Measurements from ENCODE around the gene MCOLN1. TPM values are rescaled to one million over a fixed set of nuclear protein-coding genes. Genes with fewer than 3 reads are reported as not detected.

MCOLN1 gene
- total and polyA plus RNA-seq, 9 of the 15 experiments (the other 6 are each of a cell fraction or from before 2014, with no cell fraction given): 0.25 to 15.4 (median 7.1) TPM

DNA sequence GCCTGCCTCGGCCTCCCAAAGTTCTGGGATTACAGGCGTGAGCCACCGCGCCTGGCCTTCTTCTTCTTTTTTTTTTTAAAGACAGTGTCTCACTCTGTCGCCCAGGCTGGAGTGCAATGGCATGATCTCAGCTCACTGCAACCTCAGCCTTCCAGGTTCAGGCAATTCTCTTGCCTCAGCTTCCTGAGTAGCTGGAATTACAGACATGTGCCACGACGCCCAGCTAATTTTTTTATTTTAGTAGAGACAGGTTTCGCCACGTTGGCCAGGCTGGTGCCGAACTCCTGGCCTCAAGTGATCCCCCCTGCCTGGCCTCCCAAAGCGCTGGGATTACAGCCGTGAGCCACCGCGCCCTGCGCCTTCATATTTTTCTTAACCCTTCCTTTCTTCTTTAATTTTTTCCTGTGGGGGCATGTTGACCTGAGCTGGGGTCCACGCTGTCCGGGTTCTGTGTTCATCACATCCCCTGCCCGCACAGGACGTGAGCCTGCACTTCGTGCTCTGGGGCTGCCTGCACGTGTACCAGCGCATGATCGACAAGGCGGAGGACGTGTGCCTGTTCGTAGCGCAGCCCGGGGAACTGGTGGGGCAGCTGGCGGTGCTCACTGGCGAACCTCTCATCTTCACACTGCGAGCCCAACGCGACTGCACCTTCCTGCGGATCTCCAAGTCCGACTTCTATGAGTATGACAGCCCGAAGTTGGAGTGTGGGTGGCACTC lies 27.2 kb downstream of the MCOLN1 start:
- intact Hi-C loops (cut with micrococcal nuclease) (no loop called here), in situ Hi-C loops (cut with MboI) (no loop called here)
- BruUV-seq (replicated peaks): no TSS peak
- no peak overlapping the region for H3K27ac ChIP-seq (ENCODE audit: extremely low read depth, low read depth, low read length)
- no peak for DNase-seq (ENCODE audit: extremely low read depth in 1 of 4, low spot score in 3 of 4)
- ChIA-PET CTCF (ENCODE audit: low intra/inter-chr PET ratio) (no interaction called here), POLR2A (no interaction called here)
- H3K4me1 ChIP-seq (replicated peaks in 1 of 2; ENCODE audit: control insufficient read depth in 2 of 2, insufficient read depth in 2 of 2, low read length in 2 of 2): peaks cover 2 to 30% of the 10 kb centered on the region in 2 experiments; a peak in 3 of 5 replicates
- H3K27me3 ChIP-seq (ENCODE audit: control insufficient read depth in 2 of 2, insufficient read depth in 2 of 2, low read length in 2 of 2): no peaks in the 10 kb centered on the region
- no peak overlapping the region for H3K4me2 ChIP-seq (ENCODE audit: insufficient read depth, low read length)
- no peaks in the 10 kb centered on the region for H3K36me3 ChIP-seq (ENCODE audit: control insufficient read depth, insufficient read depth, low read length)
- no peak for ATAC-seq
- FAIRE-seq: no peak
- no peak overlapping the region for H2AFZ ChIP-seq (ENCODE audit: low read depth, low read length)
- no peaks in the 10 kb centered on the region for H4K20me1 ChIP-seq (replicated peaks; ENCODE audit: control insufficient read depth, insufficient read depth, low read length)
- H3K4me3 ChIP-seq: no peak overlapping the region
- no peaks in the 10 kb centered on the region for H3K79me2 ChIP-seq (ENCODE audit: control insufficient read depth, insufficient read depth, low read length)
- 0 out of 2 replicates have a peak, but pooled peaks cover 3% of the 10 kb centered on the region for H3K9me3 ChIP-seq (replicated peaks; ENCODE audit: control insufficient read depth, insufficient read depth, low read depth, low read length)
- WGBS (ENCODE audit: insufficient coverage, low coverage, missing lambda C conversion rate): 92% methylated on average over 28 of the region's 36 CpGs
- no peak overlapping the region for H3K9ac ChIP-seq (ENCODE audit: insufficient read depth in 1 of 2, low read depth in 2 of 2, low read length in 2 of 2)
- no peaks in the 10 kb centered on the region for H3K9me1 ChIP-seq (ENCODE audit: control insufficient read depth, insufficient read depth, low read length)
- TF ChIP-seq, protein P1, sequence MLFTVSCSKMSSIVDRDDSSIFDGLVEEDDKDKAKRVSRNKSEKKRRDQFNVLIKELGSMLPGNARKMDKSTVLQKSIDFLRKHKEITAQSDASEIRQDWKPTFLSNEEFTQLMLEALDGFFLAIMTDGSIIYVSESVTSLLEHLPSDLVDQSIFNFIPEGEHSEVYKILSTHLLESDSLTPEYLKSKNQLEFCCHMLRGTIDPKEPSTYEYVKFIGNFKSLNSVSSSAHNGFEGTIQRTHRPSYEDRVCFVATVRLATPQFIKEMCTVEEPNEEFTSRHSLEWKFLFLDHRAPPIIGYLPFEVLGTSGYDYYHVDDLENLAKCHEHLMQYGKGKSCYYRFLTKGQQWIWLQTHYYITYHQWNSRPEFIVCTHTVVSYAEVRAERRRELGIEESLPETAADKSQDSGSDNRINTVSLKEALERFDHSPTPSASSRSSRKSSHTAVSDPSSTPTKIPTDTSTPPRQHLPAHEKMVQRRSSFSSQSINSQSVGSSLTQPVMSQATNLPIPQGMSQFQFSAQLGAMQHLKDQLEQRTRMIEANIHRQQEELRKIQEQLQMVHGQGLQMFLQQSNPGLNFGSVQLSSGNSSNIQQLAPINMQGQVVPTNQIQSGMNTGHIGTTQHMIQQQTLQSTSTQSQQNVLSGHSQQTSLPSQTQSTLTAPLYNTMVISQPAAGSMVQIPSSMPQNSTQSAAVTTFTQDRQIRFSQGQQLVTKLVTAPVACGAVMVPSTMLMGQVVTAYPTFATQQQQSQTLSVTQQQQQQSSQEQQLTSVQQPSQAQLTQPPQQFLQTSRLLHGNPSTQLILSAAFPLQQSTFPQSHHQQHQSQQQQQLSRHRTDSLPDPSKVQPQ (CRISPR knock-in tag; IDR thresholded peaks at IDR 0.05; ENCODE audit: borderline replicate concordance): no peak
- TF ChIP-seq, protein P2, sequence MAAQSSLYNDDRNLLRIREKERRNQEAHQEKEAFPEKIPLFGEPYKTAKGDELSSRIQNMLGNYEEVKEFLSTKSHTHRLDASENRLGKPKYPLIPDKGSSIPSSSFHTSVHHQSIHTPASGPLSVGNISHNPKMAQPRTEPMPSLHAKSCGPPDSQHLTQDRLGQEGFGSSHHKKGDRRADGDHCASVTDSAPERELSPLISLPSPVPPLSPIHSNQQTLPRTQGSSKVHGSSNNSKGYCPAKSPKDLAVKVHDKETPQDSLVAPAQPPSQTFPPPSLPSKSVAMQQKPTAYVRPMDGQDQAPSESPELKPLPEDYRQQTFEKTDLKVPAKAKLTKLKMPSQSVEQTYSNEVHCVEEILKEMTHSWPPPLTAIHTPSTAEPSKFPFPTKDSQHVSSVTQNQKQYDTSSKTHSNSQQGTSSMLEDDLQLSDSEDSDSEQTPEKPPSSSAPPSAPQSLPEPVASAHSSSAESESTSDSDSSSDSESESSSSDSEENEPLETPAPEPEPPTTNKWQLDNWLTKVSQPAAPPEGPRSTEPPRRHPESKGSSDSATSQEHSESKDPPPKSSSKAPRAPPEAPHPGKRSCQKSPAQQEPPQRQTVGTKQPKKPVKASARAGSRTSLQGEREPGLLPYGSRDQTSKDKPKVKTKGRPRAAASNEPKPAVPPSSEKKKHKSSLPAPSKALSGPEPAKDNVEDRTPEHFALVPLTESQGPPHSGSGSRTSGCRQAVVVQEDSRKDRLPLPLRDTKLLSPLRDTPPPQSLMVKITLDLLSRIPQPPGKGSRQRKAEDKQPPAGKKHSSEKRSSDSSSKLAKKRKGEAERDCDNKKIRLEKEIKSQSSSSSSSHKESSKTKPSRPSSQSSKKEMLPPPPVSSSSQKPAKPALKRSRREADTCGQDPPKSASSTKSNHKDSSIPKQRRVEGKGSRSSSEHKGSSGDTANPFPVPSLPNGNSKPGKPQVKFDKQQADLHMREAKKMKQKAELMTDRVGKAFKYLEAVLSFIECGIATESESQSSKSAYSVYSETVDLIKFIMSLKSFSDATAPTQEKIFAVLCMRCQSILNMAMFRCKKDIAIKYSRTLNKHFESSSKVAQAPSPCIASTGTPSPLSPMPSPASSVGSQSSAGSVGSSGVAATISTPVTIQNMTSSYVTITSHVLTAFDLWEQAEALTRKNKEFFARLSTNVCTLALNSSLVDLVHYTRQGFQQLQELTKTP (IDR thresholded peaks at IDR 0.05; ENCODE audit: low read depth in 1 of 2, partially characterized antibody in 2 of 2): no peak
- TF ChIP-seq STAT5A (IDR thresholded peaks at IDR 0.05; ENCODE audit: borderline replicate concordance, low read length) (no peak), ZNF239 (CRISPR knock-in tag; IDR thresholded peaks at IDR 0.05) (no peak), CCNT2 (IDR thresholded peaks at IDR 0.05; ENCODE audit: borderline replicate concordance, extremely low read depth, insufficient read length, low read depth, low read length) (no peak), ARHGAP35 (IDR thresholded peaks at IDR 0.05; ENCODE audit: partially characterized antibody) (no peak), CBFA2T2 (conservative IDR thresholded peaks at IDR 0.05) (no peak), MEF2D (tag; conservative IDR thresholded peaks at IDR 0.05; ENCODE audit: low read depth) (no peak), SMARCB1 (IDR thresholded peaks at IDR 0.05; ENCODE audit: insufficient read length, low read depth) (no peak), NBN (IDR thresholded peaks at IDR 0.05; ENCODE audit: low read depth) (no peak), HSF4 (CRISPR knock-in tag; IDR thresholded peaks at IDR 0.05; ENCODE audit: borderline replicate concordance) (no peak), FOXK2 (conservative IDR thresholded peaks at IDR 0.05 in 1 of 2, IDR thresholded peaks at IDR 0.05 in 1 of 2; ENCODE audit: low read depth in 2 of 2) (no peak), HMG20A (CRISPR knock-in tag; conservative IDR thresholded peaks at IDR 0.05) (no peak)
- TF ChIP-seq, protein P3, sequence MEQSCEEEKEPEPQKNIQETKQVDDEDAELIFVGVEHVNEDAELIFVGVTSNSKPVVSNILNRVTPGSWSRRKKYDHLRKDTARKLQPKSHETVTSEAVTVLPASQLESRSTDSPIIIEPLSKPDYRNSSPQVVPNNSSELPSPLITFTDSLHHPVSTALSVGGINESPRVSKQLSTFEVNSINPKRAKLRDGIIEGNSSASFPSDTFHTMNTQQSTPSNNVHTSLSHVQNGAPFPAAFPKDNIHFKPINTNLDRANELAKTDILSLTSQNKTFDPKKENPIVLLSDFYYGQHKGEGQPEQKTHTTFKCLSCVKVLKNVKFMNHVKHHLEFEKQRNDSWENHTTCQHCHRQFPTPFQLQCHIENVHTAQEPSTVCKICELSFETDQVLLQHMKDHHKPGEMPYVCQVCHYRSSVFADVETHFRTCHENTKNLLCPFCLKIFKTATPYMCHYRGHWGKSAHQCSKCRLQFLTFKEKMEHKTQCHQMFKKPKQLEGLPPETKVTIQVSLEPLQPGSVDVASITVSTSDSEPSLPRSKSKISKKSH (CRISPR knock-in tag; IDR thresholded peaks at IDR 0.05): no peak

Measured in K562 (cell line).